SK-N-SH treated with all-trans-retinoic acid at 6 μM for 48 hours (cell line): ENCODE results near the gene TMEM125.

Experiments used
- ISL1 ChIP-seq: fragments of 250-450 bp; sonication (Bioruptor Pico); IDR thresholded peaks from 2 replicates; pipeline ENCODE4 v2.1.2; 2022; ENCODE audit warnings: mild to moderate bottlenecking, moderate library complexity
- SNAI2 ChIP-seq: fragments of 250-450 bp; sonication (Bioruptor Pico); IDR thresholded peaks from 2 replicates; pipeline ENCODE4 v1.5.0; 2020; ENCODE audit warnings: mild to moderate bottlenecking, moderate library complexity
- TOX ChIP-seq: fragments of 250-450 bp; sonication (Bioruptor Pico); IDR thresholded peaks from 2 replicates; pipeline ENCODE4 v1.8.0; 2021; ENCODE audit warnings: mild to moderate bottlenecking, moderate library complexity, borderline replicate concordance
- ZFP3 ChIP-seq: fragments of 250-450 bp; sonication (Bioruptor Pico); IDR thresholded peaks from 2 replicates; pipeline ENCODE4 v1.5.0; 2020; ENCODE audit warnings: mild to moderate bottlenecking, moderate library complexity
- TF ChIP-seq, protein P1 (sequence below): fragments of 250-450 bp; sonication (Bioruptor Pico); IDR thresholded peaks from 2 replicates; pipeline ENCODE4 v1.8.0; 2020; ENCODE audit warnings: mild to moderate bottlenecking, moderate library complexity, borderline replicate concordance
- TF ChIP-seq, protein P2 (sequence below): fragments of 250-450 bp; sonication (Bioruptor Pico); IDR thresholded peaks from 2 replicates; pipeline ENCODE4 v1.5.1; 2020; ENCODE audit warnings: low read depth, mild to moderate bottlenecking, moderate library complexity

DNA sequence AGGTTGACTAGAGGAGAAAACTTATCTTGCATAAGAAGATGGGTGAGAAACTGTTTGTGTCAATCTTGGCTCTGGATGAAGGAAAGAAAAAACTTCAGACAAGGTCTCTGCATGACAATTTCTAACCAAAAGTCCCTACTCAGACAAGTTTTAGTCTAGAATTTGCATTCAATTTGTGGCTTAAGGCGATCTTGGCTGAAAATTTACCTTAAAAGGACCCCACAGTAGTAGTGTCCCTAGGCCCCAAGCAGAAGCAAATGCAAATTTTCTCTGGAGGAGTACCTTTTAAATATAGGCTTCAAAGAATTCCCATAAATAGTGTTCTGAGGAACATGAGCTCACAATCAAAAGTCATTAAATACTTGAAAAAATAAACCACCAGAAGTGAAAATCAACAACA lies 17.6 kb upstream of the TMEM125 start:
- TF ChIP-seq, protein P1, sequence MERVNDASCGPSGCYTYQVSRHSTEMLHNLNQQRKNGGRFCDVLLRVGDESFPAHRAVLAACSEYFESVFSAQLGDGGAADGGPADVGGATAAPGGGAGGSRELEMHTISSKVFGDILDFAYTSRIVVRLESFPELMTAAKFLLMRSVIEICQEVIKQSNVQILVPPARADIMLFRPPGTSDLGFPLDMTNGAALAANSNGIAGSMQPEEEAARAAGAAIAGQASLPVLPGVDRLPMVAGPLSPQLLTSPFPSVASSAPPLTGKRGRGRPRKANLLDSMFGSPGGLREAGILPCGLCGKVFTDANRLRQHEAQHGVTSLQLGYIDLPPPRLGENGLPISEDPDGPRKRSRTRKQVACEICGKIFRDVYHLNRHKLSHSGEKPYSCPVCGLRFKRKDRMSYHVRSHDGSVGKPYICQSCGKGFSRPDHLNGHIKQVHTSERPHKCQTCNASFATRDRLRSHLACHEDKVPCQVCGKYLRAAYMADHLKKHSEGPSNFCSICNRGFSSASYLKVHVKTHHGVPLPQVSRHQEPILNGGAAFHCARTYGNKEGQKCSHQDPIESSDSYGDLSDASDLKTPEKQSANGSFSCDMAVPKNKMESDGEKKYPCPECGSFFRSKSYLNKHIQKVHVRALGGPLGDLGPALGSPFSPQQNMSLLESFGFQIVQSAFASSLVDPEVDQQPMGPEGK (CRISPR knock-in tag): no peak
- TF ChIP-seq TOX: no peak
- TF ChIP-seq, protein P2, sequence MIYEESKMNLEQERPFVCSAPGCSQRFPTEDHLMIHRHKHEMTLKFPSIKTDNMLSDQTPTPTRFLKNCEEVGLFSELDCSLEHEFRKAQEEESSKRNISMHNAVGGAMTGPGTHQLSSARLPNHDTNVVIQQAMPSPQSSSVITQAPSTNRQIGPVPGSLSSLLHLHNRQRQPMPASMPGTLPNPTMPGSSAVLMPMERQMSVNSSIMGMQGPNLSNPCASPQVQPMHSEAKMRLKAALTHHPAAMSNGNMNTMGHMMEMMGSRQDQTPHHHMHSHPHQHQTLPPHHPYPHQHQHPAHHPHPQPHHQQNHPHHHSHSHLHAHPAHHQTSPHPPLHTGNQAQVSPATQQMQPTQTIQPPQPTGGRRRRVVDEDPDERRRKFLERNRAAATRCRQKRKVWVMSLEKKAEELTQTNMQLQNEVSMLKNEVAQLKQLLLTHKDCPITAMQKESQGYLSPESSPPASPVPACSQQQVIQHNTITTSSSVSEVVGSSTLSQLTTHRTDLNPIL: no peak
- TF ChIP-seq SNAI2 (CRISPR knock-in tag): no peak
- TF ChIP-seq ZFP3 (CRISPR knock-in tag): no peak
- TF ChIP-seq ISL1 (CRISPR knock-in tag): no peak
